Panc1 (cell line): ENCODE measurements around the gene OR10J4. TPM values are rescaled to one million over a fixed set of nuclear protein-coding genes. Genes with fewer than 3 reads are reported as not detected.

Experiments used
- ATAC-seq: fragments of 200-7000 bp; cut with Tn5 transposase; 2 replicates; pipeline ENCODE4 v1.9.1; 2020; ENCODE audit warnings: mild to moderate bottlenecking, moderate library complexity
- BruUV-seq: library from RNA; stranded (reverse); fragments of 400-500 nt; replicated peaks from 2 replicates; lab custom pipeline; 2021; lab: Mats Ljungman, UMichigan
- CTCF ChIA-PET: fragments of 300-600 bp; sonication (Branson Sonifier 250); formaldehyde crosslinking; loops from one replicate; lab custom pipeline; 2022; ENCODE audit warnings: antibody characterized with exemption; lab: Charles Lee
- POLR2A ChIA-PET: fragments of 300-600 bp; sonication (Branson Sonifier 250); formaldehyde crosslinking; loops from one replicate; lab custom pipeline; 2022; ENCODE audit warnings: antibody characterized with exemption; lab: Charles Lee
- DNase-seq: peaks from one replicate; pipeline ENCODE4 v3.0.0-alpha.2; 2010; ENCODE audit warnings: low read depth, low spot score
- H3K27ac ChIP-seq: 2 replicates; pipeline ENCODE4 v1.5.1; 2011; ENCODE audit warnings: mild to moderate bottlenecking, low read length, inconsistent platforms
- H3K27me3 ChIP-seq: fragments of 200-500 bp; sonication (Bioruptor generic); 2 replicates; pipeline ENCODE4 v1.6.0; 2014; ENCODE audit warnings: low read length, inconsistent platforms; ENCODE audit not compliant: control insufficient read depth, insufficient read depth
- H3K36me3 ChIP-seq: fragments of 200-500 bp; sonication (Bioruptor generic); 2 replicates; pipeline ENCODE4 v1.5.1; 2014; ENCODE audit warnings: inconsistent platforms, mild to moderate bottlenecking, low read length, moderate library complexity; ENCODE audit not compliant: control insufficient read depth, insufficient read depth
- H3K4me1 ChIP-seq: 2 replicates; pipeline ENCODE4 v1.5.1; 2011; ENCODE audit warnings: inconsistent platforms, mild to moderate bottlenecking, low read length, moderate library complexity; ENCODE audit not compliant: control insufficient read depth, insufficient read depth
- H3K4me3 ChIP-seq, 2 experiments: 2 replicates each; pipeline ENCODE4 v1.5.1; 2011 to 2012; ENCODE audit warnings: low read depth in 2 of 2, low read length in 2 of 2, mild to moderate bottlenecking in 2 of 2, inconsistent platforms in 1 of 2, moderate library complexity in 1 of 2
- H3K9me3 ChIP-seq: fragments of 200-500 bp; sonication (Bioruptor generic); 2 replicates; pipeline ENCODE4 v1.5.1; 2014; ENCODE audit warnings: low read depth, mild to moderate bottlenecking, inconsistent platforms, low read length, moderate library complexity; ENCODE audit not compliant: control insufficient read depth, insufficient read depth
- POLR2AphosphoS5 ChIP-seq: IDR thresholded peaks from 2 replicates; pipeline ENCODE4 v1.6.1; 2012; ENCODE audit warnings: mild to moderate bottlenecking, low read depth, low read length, moderate library complexity
- SIN3A ChIP-seq: IDR thresholded peaks from 2 replicates; pipeline ENCODE4 v1.6.1; 2012; ENCODE audit warnings: low read depth, mild to moderate bottlenecking, low read length, moderate library complexity, borderline replicate concordance; ENCODE audit not compliant: insufficient read depth
- TCF7L2 ChIP-seq: IDR thresholded peaks from 2 replicates; pipeline ENCODE4 v1.6.1; 2011; ENCODE audit warnings: mild to moderate bottlenecking, low read depth, low read length, inconsistent platforms
- in situ Hi-C: cut with HindIII; loops from 2 replicates; pipeline ENCODE4 v1.10.0; 2016; ENCODE audit warnings: low sequenced_read_pairs, low pct_unique_long_range_greater_than_20kb
- intact Hi-C: fragments of 100-400 bp; cut with micrococcal nuclease; formaldehyde crosslinking; loops from one replicate; pipeline ENCODE4 v1.10.0; 2022; ENCODE audit not compliant: unreplicated experiment
- total RNA-seq: library from RNA; stranded (reverse); gene quantifications from one replicate; pipeline ENCODE4 v1.2.1, GENCODE V29; 2021; ENCODE audit not compliant: unreplicated experiment
- TF ChIP-seq, protein P1 (sequence below), 2 experiments: IDR thresholded peaks; 2 replicates each; pipeline ENCODE4 v1.6.1; 2011 to 2012; ENCODE audit warnings: low read depth in 2 of 2, control low read depth in 1 of 2, low read length in 1 of 2, mild to moderate bottlenecking in 1 of 2, moderate library complexity in 1 of 2; ENCODE audit not compliant: insufficient read depth in 1 of 2
- TF ChIP-seq, protein P2 (sequence below): fragments of 450-650 bp; IDR thresholded peaks from 2 replicates; pipeline ENCODE4 v1.5.1; 2017; ENCODE audit warnings: mild to moderate bottlenecking

OR10J4 gene
- total RNA-seq, 1 experiment from 2014 or later = not detected

DNA sequence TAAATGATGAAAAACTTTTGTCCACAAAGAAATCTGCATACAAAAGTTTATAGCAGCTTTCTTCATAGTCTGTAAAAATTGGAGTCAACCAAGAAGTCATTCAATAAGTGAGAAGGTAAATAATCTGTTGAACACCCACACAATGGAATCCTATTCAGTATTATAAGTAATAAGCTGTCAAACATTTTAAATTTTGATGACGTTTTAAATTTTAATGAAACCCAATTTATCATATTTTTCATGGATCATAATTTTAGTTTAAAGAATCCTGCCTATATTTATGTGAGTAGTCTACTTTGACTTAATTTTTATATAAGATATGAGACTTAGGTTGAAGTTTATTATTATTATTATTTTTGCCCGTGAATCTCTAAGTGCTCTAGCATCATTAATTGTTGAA lies 27.5 kb downstream of the OR10J4 start:
- peaks cover 15% of the 10 kb centered on the region for H3K9me3 ChIP-seq
- intact Hi-C loops (no loop called here), in situ Hi-C loops (no loop called here)
- no peaks in the 10 kb centered on the region for H3K36me3 ChIP-seq
- ChIA-PET POLR2A (no interaction called here), CTCF (no interaction called here)
- ATAC-seq = no peak
- H3K27me3 ChIP-seq = no peaks in the 10 kb centered on the region
- H3K27ac ChIP-seq = no peak overlapping the region
- DNase-seq = no peak
- no TSS peak for BruUV-seq
- no peak for TF ChIP-seq TCF7L2
- TF ChIP-seq, protein P1, sequence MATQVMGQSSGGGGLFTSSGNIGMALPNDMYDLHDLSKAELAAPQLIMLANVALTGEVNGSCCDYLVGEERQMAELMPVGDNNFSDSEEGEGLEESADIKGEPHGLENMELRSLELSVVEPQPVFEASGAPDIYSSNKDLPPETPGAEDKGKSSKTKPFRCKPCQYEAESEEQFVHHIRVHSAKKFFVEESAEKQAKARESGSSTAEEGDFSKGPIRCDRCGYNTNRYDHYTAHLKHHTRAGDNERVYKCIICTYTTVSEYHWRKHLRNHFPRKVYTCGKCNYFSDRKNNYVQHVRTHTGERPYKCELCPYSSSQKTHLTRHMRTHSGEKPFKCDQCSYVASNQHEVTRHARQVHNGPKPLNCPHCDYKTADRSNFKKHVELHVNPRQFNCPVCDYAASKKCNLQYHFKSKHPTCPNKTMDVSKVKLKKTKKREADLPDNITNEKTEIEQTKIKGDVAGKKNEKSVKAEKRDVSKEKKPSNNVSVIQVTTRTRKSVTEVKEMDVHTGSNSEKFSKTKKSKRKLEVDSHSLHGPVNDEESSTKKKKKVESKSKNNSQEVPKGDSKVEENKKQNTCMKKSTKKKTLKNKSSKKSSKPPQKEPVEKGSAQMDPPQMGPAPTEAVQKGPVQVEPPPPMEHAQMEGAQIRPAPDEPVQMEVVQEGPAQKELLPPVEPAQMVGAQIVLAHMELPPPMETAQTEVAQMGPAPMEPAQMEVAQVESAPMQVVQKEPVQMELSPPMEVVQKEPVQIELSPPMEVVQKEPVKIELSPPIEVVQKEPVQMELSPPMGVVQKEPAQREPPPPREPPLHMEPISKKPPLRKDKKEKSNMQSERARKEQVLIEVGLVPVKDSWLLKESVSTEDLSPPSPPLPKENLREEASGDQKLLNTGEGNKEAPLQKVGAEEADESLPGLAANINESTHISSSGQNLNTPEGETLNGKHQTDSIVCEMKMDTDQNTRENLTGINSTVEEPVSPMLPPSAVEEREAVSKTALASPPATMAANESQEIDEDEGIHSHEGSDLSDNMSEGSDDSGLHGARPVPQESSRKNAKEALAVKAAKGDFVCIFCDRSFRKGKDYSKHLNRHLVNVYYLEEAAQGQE (IDR thresholded peaks at IDR 0.05; ENCODE audit: insufficient read depth in 1 of 2, low read depth in 2 of 2, low read length in 1 of 2) = no peak
- no peak for TF ChIP-seq POLR2AphosphoS5
- TF ChIP-seq SIN3A = no peak
- TF ChIP-seq, protein P2, sequence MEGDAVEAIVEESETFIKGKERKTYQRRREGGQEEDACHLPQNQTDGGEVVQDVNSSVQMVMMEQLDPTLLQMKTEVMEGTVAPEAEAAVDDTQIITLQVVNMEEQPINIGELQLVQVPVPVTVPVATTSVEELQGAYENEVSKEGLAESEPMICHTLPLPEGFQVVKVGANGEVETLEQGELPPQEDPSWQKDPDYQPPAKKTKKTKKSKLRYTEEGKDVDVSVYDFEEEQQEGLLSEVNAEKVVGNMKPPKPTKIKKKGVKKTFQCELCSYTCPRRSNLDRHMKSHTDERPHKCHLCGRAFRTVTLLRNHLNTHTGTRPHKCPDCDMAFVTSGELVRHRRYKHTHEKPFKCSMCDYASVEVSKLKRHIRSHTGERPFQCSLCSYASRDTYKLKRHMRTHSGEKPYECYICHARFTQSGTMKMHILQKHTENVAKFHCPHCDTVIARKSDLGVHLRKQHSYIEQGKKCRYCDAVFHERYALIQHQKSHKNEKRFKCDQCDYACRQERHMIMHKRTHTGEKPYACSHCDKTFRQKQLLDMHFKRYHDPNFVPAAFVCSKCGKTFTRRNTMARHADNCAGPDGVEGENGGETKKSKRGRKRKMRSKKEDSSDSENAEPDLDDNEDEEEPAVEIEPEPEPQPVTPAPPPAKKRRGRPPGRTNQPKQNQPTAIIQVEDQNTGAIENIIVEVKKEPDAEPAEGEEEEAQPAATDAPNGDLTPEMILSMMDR = no peak
- H3K4me3 ChIP-seq = no peak overlapping the region
- no peaks in the 10 kb centered on the region for H3K4me1 ChIP-seq

DNA sequence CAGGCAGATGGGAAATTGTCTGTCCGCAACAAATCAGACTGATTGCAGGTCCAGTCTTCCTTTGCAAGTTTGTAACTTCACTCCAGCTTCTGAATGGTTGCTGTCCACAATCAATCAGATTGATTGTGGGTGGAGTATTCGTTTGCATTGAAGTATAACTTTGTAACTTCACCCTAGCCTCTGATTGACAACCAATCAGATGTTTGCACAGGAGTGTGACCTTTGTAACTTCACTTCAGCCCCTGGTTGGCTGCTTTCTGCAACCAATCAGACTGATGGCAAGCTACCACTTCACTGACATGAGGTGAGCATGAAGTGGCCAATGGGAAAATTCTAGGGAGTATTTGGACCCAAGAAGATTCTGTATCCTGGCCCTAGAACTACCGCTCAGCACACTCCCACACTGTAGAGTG lies 33.2 kb downstream of the OR10J4 start:
- TF ChIP-seq TCF7L2 (no peak), SIN3A (no peak), POLR2AphosphoS5 (no peak)
- TF ChIP-seq, protein P1 (IDR thresholded peaks at IDR 0.05; ENCODE audit: insufficient read depth in 1 of 2, low read depth in 2 of 2, low read length in 1 of 2) = no peak
- TF ChIP-seq, protein P2 = no peak
- Histone ChIP-seq H3K36me3 (no peaks in the 10 kb centered on the region), H3K4me3 (no peak overlapping the region), H3K27me3 (no peaks in the 10 kb centered on the region), H3K27ac (no peak overlapping the region), H3K9me3 (peaks cover 15% of the 10 kb centered on the region), H3K4me1 (no peaks in the 10 kb centered on the region)
- DNase-seq (no peak), ATAC-seq (no peak)
- CTCF ChIA-PET = no interaction called here
- BruUV-seq = no TSS peak
- intact Hi-C loops (no loop called here), in situ Hi-C loops (no loop called here)
- POLR2A ChIA-PET = no interaction called here
